Spleen (tissue), 11 donors: ENCODE measurements around the gene FAAP20. TPM values are rescaled to one million over a fixed set of nuclear protein-coding genes. Genes with fewer than 3 reads are reported as not detected.

Experiments
- DNase-seq: peaks from one replicate; pipeline ENCODE4 v3.0.0-alpha.2; 2020
- H3K27ac ChIP-seq, 8 donors: fragments of 200-600 bp; sonication (generic) in 7 of 8; 1 replicate in 4 of 8; 2 replicates in 4 of 8; pipeline versions ENCODE4 v1.5.0 to v1.8.0; 2016 to 2021; ENCODE audit warnings: inconsistent platforms in 4 of 8, mild to moderate bottlenecking in 4 of 8, moderate library complexity in 1 of 8
- H3K27me3 ChIP-seq, 7 donors: fragments of 200-600 bp; sonication (generic) in 6 of 7; replicated peaks in 1 of 7; 1 replicate in 4 of 7; 2 replicates in 3 of 7; pipeline versions ENCODE4 v1.5.0 to v1.8.0; 2016 to 2021; ENCODE audit warnings: inconsistent platforms in 3 of 7, mild to moderate bottlenecking in 1 of 7
- H3K36me3 ChIP-seq, 6 donors: fragments of 200-600 bp; sonication (generic) in 5 of 6; 1 replicate in 4 of 6; 2 replicates in 2 of 6; pipeline versions ENCODE4 v1.5.0 to v1.8.0; 2016 to 2021; ENCODE audit warnings: inconsistent platforms in 2 of 6
- H3K4me1 ChIP-seq, 6 donors: fragments of 200-600 bp; sonication (generic) in 5 of 6; 1 replicate in 3 of 6; 2 replicates in 3 of 6; pipeline versions ENCODE4 v1.5.0 to v1.8.0; 2016 to 2021; ENCODE audit warnings: inconsistent platforms in 3 of 6
- H3K4me3 ChIP-seq, 8 donors: fragments of 200-600 bp; sonication (generic) in 7 of 8; 1 replicate in 4 of 8; 2 replicates in 4 of 8; pipeline versions ENCODE4 v1.5.0 to v1.8.0; 2016 to 2021; ENCODE audit warnings: inconsistent platforms in 4 of 8, mild to moderate bottlenecking in 4 of 8, moderate library complexity in 2 of 8
- H3K9me3 ChIP-seq, 8 donors: fragments of 200-600 bp; sonication (generic) in 7 of 8; 1 replicate in 4 of 8; 2 replicates in 4 of 8; pipeline versions ENCODE4 v1.5.0 to v1.8.0; 2016 to 2021; ENCODE audit warnings: inconsistent platforms in 4 of 8
- POLR2A ChIP-seq, 3 donors: fragments of 450-650 bp; IDR thresholded peaks; one replicate each; pipeline ENCODE4 v1.5.1; 2017; ENCODE audit warnings: antibody characterized with exemption in 3 of 3, mild to moderate bottlenecking in 1 of 3
- POLR2AphosphoS5 ChIP-seq, 3 donors: sonication (generic); formaldehyde crosslinking; IDR thresholded peaks; one replicate each; pipeline ENCODE4 v1.5.1; 2017; ENCODE audit warnings: antibody characterized with exemption in 3 of 3
- WGBS, 5 donors: extraction: QIAGEN DNeasy Blood & Tissue Kit in 3 of 5; methylation state at CpG; one replicate each; pipeline versions ENCODE4 v1.1.5 to v1.1.7; 2013 to 2018; 5-methylcytosine and 5-hydroxymethylcytosine counted together
- intact Hi-C: fragments of 100-400 bp; cut with DNase I; formaldehyde crosslinking; loops from one replicate; pipeline ENCODE4 v1.15.0; 2023; ENCODE audit warnings: low total_unique reads
- polyA plus RNA-seq, 3 donors: library from polyadenylated mRNA; stranded (reverse); fragments of 200-250 nt; gene quantifications; one replicate each; pipeline ENCODE4 v1.2.1, GENCODE V29; 2013
- total RNA-seq, 7 donors: library from RNA; depleted of rRNA in 3 of 7; stranded (reverse); fragments of >200 nt in 3 of 7; fragmentation: NEBNext Ultra II Directional in 4 of 7; extraction: Animal tissue kit (Norgen Biotek cat#: 25700) in 4 of 7; gene quantifications; one replicate each; pipeline versions ENCODE4 v1.1.0 to v1.2.1, GENCODE V29; 2016 to 2021
- TF ChIP-seq, protein P1 (sequence below), 11 experiments: fragments of 200-600 bp in 7 of 11; fragments of 450-650 bp in 4 of 11; sonication (generic) in 4 of 11; IDR thresholded peaks in 8 of 11; conservative IDR thresholded peaks in 3 of 11; 1 replicate in 7 of 11; 2 replicates in 4 of 11; pipeline versions ENCODE4 v1.4.0 to v1.8.0; 2016 to 2021; ENCODE audit warnings: antibody characterized with exemption in 11 of 11, inconsistent platforms in 4 of 11, mild to moderate bottlenecking in 1 of 11
- donor health status: healthy with polysubstance abuse.
- donor health status: DM: no; HTN: no; CAD: no; lungs with moderate emphysema.
- donor health status: DM: no; HTN: no; CAD: no.
- donor health status: Bipolar disorder and iron deficiency.
- donor health status: healthy.
- donor health status: DM: no; HTN: no; CAD: no.
- donor health status: DM: yes; HTN: yes; CAD: no.

FAAP20 gene
- total and polyA plus RNA-seq, 10 donors = 20.6 to 113 (median 52.0) TPM

DNA sequence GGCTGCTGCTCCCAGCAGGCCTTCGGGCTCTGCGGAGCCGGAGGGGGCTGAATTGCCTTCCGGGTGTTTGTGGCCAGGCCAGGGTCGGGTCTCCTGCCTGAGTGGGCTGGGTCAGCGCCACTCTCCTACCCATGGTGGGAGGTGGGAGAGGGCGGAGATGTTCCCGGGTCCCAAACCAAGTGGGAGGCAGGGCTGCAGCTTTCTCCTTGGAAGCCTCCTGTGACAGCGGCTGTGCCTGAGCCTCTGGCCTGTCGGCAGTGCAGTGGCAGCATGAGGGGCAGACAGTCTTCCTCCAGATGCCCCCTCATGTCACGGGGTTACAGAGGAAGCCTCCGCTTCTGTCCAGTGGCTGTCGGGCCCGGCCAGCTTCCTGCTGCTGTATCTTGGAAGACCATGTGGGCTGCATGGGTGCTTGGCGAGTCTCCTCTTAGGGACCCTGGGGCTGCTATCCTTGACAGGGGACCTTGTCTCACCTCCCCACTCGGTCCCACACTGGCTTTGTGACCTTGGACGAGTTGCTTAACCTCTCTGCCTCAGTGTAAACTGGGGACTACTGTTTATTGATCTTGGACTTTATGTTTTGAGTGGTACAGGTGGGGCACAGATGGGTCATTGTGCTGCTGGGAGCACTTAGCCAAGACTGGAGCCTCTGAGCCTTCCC lies 37.8 kb upstream of the FAAP20 start:
- peak in 2 of 3 donors; percentile 53 to 70 for TF ChIP-seq POLR2AphosphoS5 (IDR thresholded peaks at IDR 0.05)
- TF ChIP-seq, protein P1, sequence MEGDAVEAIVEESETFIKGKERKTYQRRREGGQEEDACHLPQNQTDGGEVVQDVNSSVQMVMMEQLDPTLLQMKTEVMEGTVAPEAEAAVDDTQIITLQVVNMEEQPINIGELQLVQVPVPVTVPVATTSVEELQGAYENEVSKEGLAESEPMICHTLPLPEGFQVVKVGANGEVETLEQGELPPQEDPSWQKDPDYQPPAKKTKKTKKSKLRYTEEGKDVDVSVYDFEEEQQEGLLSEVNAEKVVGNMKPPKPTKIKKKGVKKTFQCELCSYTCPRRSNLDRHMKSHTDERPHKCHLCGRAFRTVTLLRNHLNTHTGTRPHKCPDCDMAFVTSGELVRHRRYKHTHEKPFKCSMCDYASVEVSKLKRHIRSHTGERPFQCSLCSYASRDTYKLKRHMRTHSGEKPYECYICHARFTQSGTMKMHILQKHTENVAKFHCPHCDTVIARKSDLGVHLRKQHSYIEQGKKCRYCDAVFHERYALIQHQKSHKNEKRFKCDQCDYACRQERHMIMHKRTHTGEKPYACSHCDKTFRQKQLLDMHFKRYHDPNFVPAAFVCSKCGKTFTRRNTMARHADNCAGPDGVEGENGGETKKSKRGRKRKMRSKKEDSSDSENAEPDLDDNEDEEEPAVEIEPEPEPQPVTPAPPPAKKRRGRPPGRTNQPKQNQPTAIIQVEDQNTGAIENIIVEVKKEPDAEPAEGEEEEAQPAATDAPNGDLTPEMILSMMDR (IDR thresholded peaks at IDR 0.05 in 8 of 11, conservative IDR thresholded peaks at IDR 0.05 in 3 of 11) = no peak
- no peak for TF ChIP-seq POLR2A (IDR thresholded peaks at IDR 0.05)
- intact Hi-C loops = loop anchor here (10.0 kb wide), 1 partner anchor 62 kb away; no protein-coding TSS in a partner anchor

GRCh38 chr1:2231532-2232254 lies 37.1 kb upstream of the FAAP20 start:
- WGBS, 5 donors = 33 to 59% (median 48%) methylated on average over 25 to 26 of the region's 26 CpGs
- Histone ChIP-seq H3K9me3 (no peaks in the 10 kb centered on the region), H3K4me1 (peaks cover 70 to 82% (median 79%) of the 10 kb centered on the region in 6 donors), H3K4me3 (peak overlapping the region; percentile 69 to 90 (median 74)), H3K27me3 (peaks cover 0 to 4% (median 0%) of the 10 kb centered on the region in 7 donors), H3K27ac (peak overlapping the region; percentile 53 to 99 (median 84)), H3K36me3 (no peaks in the 10 kb centered on the region)
- TF ChIP-seq POLR2AphosphoS5 (IDR thresholded peaks at IDR 0.05) = peak; percentile 68 to 76 (median 69)
- TF ChIP-seq POLR2A (IDR thresholded peaks at IDR 0.05) = no peak
- TF ChIP-seq, protein P1 (IDR thresholded peaks at IDR 0.05 in 8 of 11, conservative IDR thresholded peaks at IDR 0.05 in 3 of 11) = no peak
- intact Hi-C loops = loop anchor here (10.0 kb wide), 1 partner anchor 63 kb away; no protein-coding TSS in a partner anchor
- peak; percentile 89 for DNase-seq

More for the DNA sequence above, 37.8 kb upstream of the FAAP20 start:
- peaks cover 77 to 85% (median 83%) of the 10 kb centered on the region in 6 donors for H3K4me1 ChIP-seq
- no peaks in the 10 kb centered on the region for H3K9me3 ChIP-seq
- no peaks in the 10 kb centered on the region for H3K36me3 ChIP-seq
- H3K27me3 ChIP-seq = no peaks in the 10 kb centered on the region
- H3K27ac ChIP-seq = peak overlapping the region; percentile 28 to 99 (median 84)
- peak overlapping the region; percentile 0 to 90 (median 74) for H3K4me3 ChIP-seq
- 46 to 59% (median 54%) methylated on average over 10 to 17 of the region's 17 CpGs for WGBS, 5 donors
- peak; percentile 83 for DNase-seq

GRCh38 chr1:2230781-2231531 lies 36.4 kb upstream of the FAAP20 start:
- DNase-seq = peak; percentile 86
- Histone ChIP-seq H3K36me3 (no peaks in the 10 kb centered on the region), H3K4me1 (peaks cover 68 to 82% (median 77%) of the 10 kb centered on the region in 6 donors), H3K4me3 (peak overlapping the region; percentile 69 to 90 (median 74)), H3K27ac (peak overlapping the region; percentile 53 to 99 (median 84)), H3K27me3 (peaks cover 0 to 8% (median 0%) of the 10 kb centered on the region in 7 donors), H3K9me3 (no peaks in the 10 kb centered on the region)
- intact Hi-C loops = loop anchor here (10.0 kb wide), 1 partner anchor 64 kb away; no protein-coding TSS in a partner anchor
- TF ChIP-seq, protein P1 (IDR thresholded peaks at IDR 0.05 in 8 of 11, conservative IDR thresholded peaks at IDR 0.05 in 3 of 11) = no peak
- peak; percentile 8 to 48 (median 18) for TF ChIP-seq POLR2AphosphoS5 (IDR thresholded peaks at IDR 0.05)
- WGBS, 5 donors = 28 to 43% (median 38%) methylated on average over 27 to 30 of the region's 30 CpGs
